HepG2 (cell line): ENCODE measurements around the gene ECE2. TPM values are rescaled to one million over a fixed set of nuclear protein-coding genes. Genes with fewer than 3 reads are reported as not detected.

Experiments
- GABPB1 ChIP-seq: IDR thresholded peaks from 2 replicates; pipeline ENCODE4 v1.6.1; 2016; ENCODE audit warnings: mild to moderate bottlenecking, missing genetic modification reagents, moderate library complexity, missing compliant biosample characterization
- HOMEZ ChIP-seq: IDR thresholded peaks from 2 replicates; pipeline ENCODE4 v1.6.1; 2016; ENCODE audit warnings: low read depth
- KDM5B ChIP-seq: sonication (generic); formaldehyde crosslinking; IDR thresholded peaks from 2 replicates; pipeline ENCODE4 v1.4.0; 2020; ENCODE audit warnings: missing genetic modification reagents, mild to moderate bottlenecking, borderline replicate concordance
- MAFF ChIP-seq: IDR thresholded peaks from 2 replicates; pipeline ENCODE4 v1.6.1; 2011; ENCODE audit warnings: low read depth, low read length, improper control_type of control experiment
- NFRKB ChIP-seq: fragments of 450-650 bp; IDR thresholded peaks from 2 replicates; pipeline ENCODE4 v1.6.1; 2017
- POGZ ChIP-seq: sonication (generic); formaldehyde crosslinking; IDR thresholded peaks from 2 replicates; pipeline ENCODE4 v1.4.0; 2020; ENCODE audit warnings: mild to moderate bottlenecking, missing genetic modification reagents
- RNF219 ChIP-seq: sonication (generic); formaldehyde crosslinking; IDR thresholded peaks from 2 replicates; pipeline ENCODE4 v1.5.0; 2020; ENCODE audit warnings: mild to moderate bottlenecking, missing genetic modification reagents
- SNAPC2 ChIP-seq: sonication (generic); formaldehyde crosslinking; IDR thresholded peaks from 2 replicates; pipeline ENCODE4 v1.8.1; 2022; ENCODE audit warnings: mild to moderate bottlenecking, missing genetic modification reagents
- TEF ChIP-seq: sonication (generic); formaldehyde crosslinking; IDR thresholded peaks from 2 replicates; pipeline ENCODE4 v1.5.0; 2020; ENCODE audit warnings: missing genetic modification reagents
- ZC3H13 ChIP-seq: sonication (generic); formaldehyde crosslinking; IDR thresholded peaks from 2 replicates; pipeline ENCODE4 v1.8.1; 2023; ENCODE audit warnings: mild to moderate bottlenecking, missing genetic modification reagents, moderate library complexity
- ZNF160 ChIP-seq: sonication (generic); formaldehyde crosslinking; IDR thresholded peaks from 2 replicates; pipeline ENCODE4 v1.8.0; 2022; ENCODE audit warnings: mild to moderate bottlenecking, inconsistent platforms, missing genetic modification reagents
- ZNF33A ChIP-seq: sonication (generic); formaldehyde crosslinking; IDR thresholded peaks from 2 replicates; pipeline ENCODE4 v1.5.1; 2020; ENCODE audit warnings: missing genetic modification reagents, mild to moderate bottlenecking, moderate library complexity, borderline replicate concordance
- ZNF484 ChIP-seq: sonication (generic); formaldehyde crosslinking; IDR thresholded peaks from 2 replicates; pipeline ENCODE4 v1.5.1; 2020; ENCODE audit warnings: mild to moderate bottlenecking, low read depth, missing genetic modification reagents, borderline replicate concordance
- ZNF747 ChIP-seq: sonication (generic); formaldehyde crosslinking; IDR thresholded peaks from 2 replicates; pipeline ENCODE4 v1.8.1; 2023; ENCODE audit warnings: missing genetic modification reagents, mild to moderate bottlenecking, borderline replicate concordance
- ZNF749 ChIP-seq: sonication (generic); formaldehyde crosslinking; IDR thresholded peaks from 2 replicates; pipeline ENCODE4 v1.8.0; 2022; ENCODE audit warnings: mild to moderate bottlenecking, missing genetic modification reagents, moderate library complexity, borderline replicate concordance
- ZNF776 ChIP-seq: sonication (generic); formaldehyde crosslinking; IDR thresholded peaks from 2 replicates; pipeline ENCODE4 v1.4.0; 2020; ENCODE audit warnings: mild to moderate bottlenecking, missing genetic modification reagents
- ZNF879 ChIP-seq: sonication (generic); formaldehyde crosslinking; IDR thresholded peaks from 2 replicates; pipeline ENCODE4 v1.8.1; 2023; ENCODE audit warnings: missing genetic modification reagents
- ZSCAN12 ChIP-seq: sonication (generic); formaldehyde crosslinking; IDR thresholded peaks from 2 replicates; pipeline ENCODE4 v1.9.0; 2021; ENCODE audit warnings: mild to moderate bottlenecking, missing genetic modification reagents
- ZUFSP ChIP-seq: sonication (generic); formaldehyde crosslinking; IDR thresholded peaks from 2 replicates; pipeline ENCODE4 v1.9.0; 2021; ENCODE audit warnings: missing genetic modification reagents, mild to moderate bottlenecking, borderline replicate concordance
- polyA plus RNA-seq, 8 experiments: library from polyadenylated mRNA; depleted of rRNA in 3 of 8; stranded (reverse) in 7 of 8; unstranded in 1 of 8; fragments of >200 nt; fragmentation: Illumina TruSeq in 4 of 8; extraction: Trizol in 4 of 8; gene quantifications; 2 replicates each; pipeline versions ENCODE4 v1.2.1 to v1.2.3, GENCODE V29; 2011 to 2016; ENCODE audit warnings: low read depth in 4 of 8, missing spikeins in 1 of 8, mixed read lengths in 1 of 8; ENCODE audit not compliant: insufficient read depth in 1 of 8
- total RNA-seq, 5 experiments: library from RNA; depleted of rRNA; stranded (reverse); fragments of >200 nt; fragmentation: Illumina TruSeq; extraction: Trizol; gene quantifications; 2 replicates each; pipeline ENCODE4 v1.2.3, GENCODE V29; 2016; ENCODE audit warnings: low read depth in 1 of 5
- TF ChIP-seq, protein P1 (sequence below): sonication (generic); formaldehyde crosslinking; IDR thresholded peaks from 2 replicates; pipeline ENCODE4 v1.8.0; 2023; ENCODE audit warnings: mild to moderate bottlenecking, missing genetic modification reagents

The ECE2 gene
- total and polyA plus RNA-seq, 2 of the 13 experiments (the other 11 are each of a cell fraction or from before 2014, with no cell fraction given): not detected

- TF ChIP-seq ZUFSP (CRISPR knock-in tag): no peak
- TF ChIP-seq NFRKB: no peak
- TF ChIP-seq ZNF33A: 0 out of 2 replicates have a peak, but pooled peaks have one; percentile 28
- peak; percentile 36; the same call in 1 of the 2 replicates for TF ChIP-seq ZNF160 (CRISPR knock-in tag)
- no peak for TF ChIP-seq RNF219 (CRISPR knock-in tag)
- no peak; the same call in 1 of the 2 replicates for TF ChIP-seq ZNF747 (CRISPR knock-in tag)
- no peak for TF ChIP-seq ZNF484
- TF ChIP-seq ZNF749: no peak
- TF ChIP-seq TEF: no peak
- TF ChIP-seq, protein P1, sequence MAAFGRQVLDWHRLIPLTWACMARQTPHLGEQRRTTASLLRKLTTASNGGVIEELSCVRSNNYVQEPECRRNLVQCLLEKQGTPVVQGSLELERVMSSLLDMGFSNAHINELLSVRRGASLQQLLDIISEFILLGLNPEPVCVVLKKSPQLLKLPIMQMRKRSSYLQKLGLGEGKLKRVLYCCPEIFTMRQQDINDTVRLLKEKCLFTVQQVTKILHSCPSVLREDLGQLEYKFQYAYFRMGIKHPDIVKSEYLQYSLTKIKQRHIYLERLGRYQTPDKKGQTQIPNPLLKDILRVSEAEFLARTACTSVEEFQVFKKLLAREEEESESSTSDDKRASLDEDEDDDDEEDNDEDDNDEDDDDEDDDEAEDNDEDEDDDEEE (CRISPR knock-in tag): no peak
- TF ChIP-seq KDM5B (CRISPR knock-in tag): no peak
- no peak for TF ChIP-seq ZSCAN12 (CRISPR knock-in tag)
- TF ChIP-seq SNAPC2 (CRISPR knock-in tag): no peak
- peak; percentile 88 for TF ChIP-seq GABPB1
- no peak for TF ChIP-seq MAFF
- TF ChIP-seq ZC3H13 (CRISPR knock-in tag): no peak
- TF ChIP-seq POGZ: no peak; the same call in none of the 2 replicates
- TF ChIP-seq ZNF776: no peak
- TF ChIP-seq ZNF879: no peak
- no peak for TF ChIP-seq HOMEZ (CRISPR knock-in tag)
These were observed 26.2 kb upstream of the ECE2 start, which contains the start of gene EEF1AKMT4 (continued) for GRCh38 chr3:184249412-184250166.
